ENCODE data around the gene PCBP3. TPM values are rescaled to one million over a fixed set of nuclear protein-coding genes. Genes with fewer than 3 reads are reported as not detected.

PCBP3 gene
- total and polyA plus RNA-seq, 2 of the 13 experiments (the other 11 are each of a cell fraction or from before 2014, with no cell fraction given), result not detected

- CTCF ChIA-PET (ENCODE audit: low intra/inter-chr PET ratio, low total read pairs), result no interaction called here
- POLR2A ChIA-PET, result no interaction called here
- no peaks in the 10 kb centered on the region for H3K36me3 ChIP-seq (replicated peaks in 1 of 2; ENCODE audit: control insufficient read depth in 1 of 2, insufficient read depth in 2 of 2, low read length in 2 of 2)
- H2AFZ ChIP-seq (ENCODE audit: low read length), result no peak overlapping the region
- no peak for ATAC-seq
- H3K79me2 ChIP-seq (ENCODE audit: insufficient read depth, low read length), result no peaks in the 10 kb centered on the region
- DNase-seq (ENCODE audit: low spot score), result no peak
- 41% methylated on average over 4 of the region's 6 CpGs for WGBS (ENCODE audit: low lambda C conversion rate)
- TF ChIP-seq ESRRA (CRISPR knock-in tag; IDR thresholded peaks at IDR 0.05; ENCODE audit: low read depth) (no peak), NR2F6 (IDR thresholded peaks at IDR 0.05) (no peak), NR2F6 (CRISPR knock-in tag; IDR thresholded peaks at IDR 0.05) (no peak), MTERF4 (CRISPR knock-in tag; IDR thresholded peaks at IDR 0.05) (no peak), TFDP2 (CRISPR knock-in tag; IDR thresholded peaks at IDR 0.05) (no peak), ZNF607 (CRISPR knock-in tag; IDR thresholded peaks at IDR 0.05; ENCODE audit: borderline replicate concordance) (no peak)
- H3K4me1 ChIP-seq (ENCODE audit: insufficient read depth, low read length), result no peaks in the 10 kb centered on the region
- H3K4me2 ChIP-seq (ENCODE audit: low read depth, low read length), result no peak overlapping the region
- H3K4me3 ChIP-seq (replicated peaks in 1 of 3; ENCODE audit: insufficient read depth in 1 of 3, low read depth in 2 of 3, low read length in 3 of 3), result no peak overlapping the region
- H3K9ac ChIP-seq (ENCODE audit: insufficient read depth, low read depth, low read length), result no peak overlapping the region
- H3K9me3 ChIP-seq (ENCODE audit: low read length), result no peaks in the 10 kb centered on the region
- in situ Hi-C loops (cut with HindIII; ENCODE audit: extremely low pct_ligation_motif_present, low pct_unique_long_range_greater_than_20kb) (no loop called here), intact Hi-C loops (cut with micrococcal nuclease; ENCODE audit: unreplicated experiment) (no loop called here)
- no peak for FAIRE-seq
- H4K20me1 ChIP-seq (ENCODE audit: insufficient read depth, low read length), result no peaks in the 10 kb centered on the region
- BruUV-seq (replicated peaks), result no TSS peak
- H3K27me3 ChIP-seq (ENCODE audit: control insufficient read depth in 1 of 2, insufficient read depth in 2 of 2, low read length in 2 of 2), result peaks cover 4 to 31% of the 10 kb centered on the region in 2 experiments
- H3K27ac ChIP-seq (ENCODE audit: extremely low read length, insufficient read depth, low read length), result no peak overlapping the region
Observed at GRCh38 chr21:45833414-45833813, 189.9 kb downstream of the PCBP3 start.

- DNase-seq (ENCODE audit: low spot score) (no peak), ATAC-seq (no peak), FAIRE-seq (no peak)
- ChIA-PET CTCF (ENCODE audit: low intra/inter-chr PET ratio, low total read pairs) (no interaction called here), POLR2A (no interaction called here)
- Histone ChIP-seq H3K79me2 (ENCODE audit: insufficient read depth, low read length) (no peaks in the 10 kb centered on the region), H3K36me3 (replicated peaks in 1 of 2; ENCODE audit: control insufficient read depth in 1 of 2, insufficient read depth in 2 of 2, low read length in 2 of 2) (no peaks in the 10 kb centered on the region), H4K20me1 (ENCODE audit: insufficient read depth, low read length) (no peaks in the 10 kb centered on the region), H3K9me3 (ENCODE audit: low read length) (no peaks in the 10 kb centered on the region), H2AFZ (ENCODE audit: low read length) (no peak overlapping the region), H3K9ac (ENCODE audit: insufficient read depth, low read depth, low read length) (no peak overlapping the region), H3K27me3 (ENCODE audit: control insufficient read depth in 1 of 2, insufficient read depth in 2 of 2, low read length in 2 of 2) (peaks cover 4 to 23% of the 10 kb centered on the region in 2 experiments), H3K27ac (ENCODE audit: extremely low read length, insufficient read depth, low read length) (no peak overlapping the region), H3K4me2 (ENCODE audit: low read depth, low read length) (no peak overlapping the region), H3K4me1 (ENCODE audit: insufficient read depth, low read length) (no peaks in the 10 kb centered on the region), H3K4me3 (replicated peaks in 1 of 3; ENCODE audit: insufficient read depth in 1 of 3, low read depth in 2 of 3, low read length in 3 of 3) (no peak overlapping the region)
- intact Hi-C loops (cut with micrococcal nuclease; ENCODE audit: unreplicated experiment), result no loop called here
- 46% methylated on average over 19 of the region's 24 CpGs for WGBS (ENCODE audit: low lambda C conversion rate)
- BruUV-seq (replicated peaks), result no TSS peak
- in situ Hi-C loops (cut with HindIII; ENCODE audit: extremely low pct_ligation_motif_present, low pct_unique_long_range_greater_than_20kb), result no loop called here
- TF ChIP-seq ZNF17 (CRISPR knock-in tag; IDR thresholded peaks at IDR 0.05) (no peak), LRRFIP1 (CRISPR knock-in tag; conservative IDR thresholded peaks at IDR 0.05) (no peak), KDM5A (IDR thresholded peaks at IDR 0.05; ENCODE audit: borderline replicate concordance, low read length) (no peak), ETV5 (CRISPR knock-in tag; IDR thresholded peaks at IDR 0.05; ENCODE audit: borderline replicate concordance) (no peak), ZBTB39 (CRISPR knock-in tag; IDR thresholded peaks at IDR 0.05) (no peak)
Observed at GRCh38 chr21:45834026-45834715, 190.6 kb downstream of the PCBP3 start.

Measured in HepG2 (cell line).